MM.1S (cell line): ENCODE results near the gene CCDC28B.
"Not testable (repeated sequence)": the region's sequence is repeated elsewhere in the genome, so short reads cannot be mapped to it uniquely, and the experiment has no call there.

Experiments
- DNase-seq: peaks from one replicate; pipeline ENCODE4 v3.0.0-alpha.2; 2015
- H2AFZ ChIP-seq: fragments of 300-600 bp; sonication (generic); 2 replicates; pipeline ENCODE4 v1.6.0; 2016; ENCODE audit warnings: antibody characterized with exemption, low read length
- H3F3A ChIP-seq: fragments of 300-600 bp; sonication (generic); 2 replicates; pipeline ENCODE4 v1.6.1; 2016; ENCODE audit warnings: mild to moderate bottlenecking, antibody characterized with exemption, low read length, moderate library complexity, mixed read lengths; ENCODE audit not compliant: insufficient read depth
- H3K27ac ChIP-seq: fragments of 300-600 bp; sonication (generic); 2 replicates; pipeline ENCODE4 v1.5.1; 2016; ENCODE audit warnings: mild to moderate bottlenecking, low read length
- H3K27me3 ChIP-seq: fragments of 300-600 bp; sonication (generic); replicated peaks from 2 replicates; pipeline ENCODE4 v1.6.0; 2016; ENCODE audit warnings: low read length; ENCODE audit not compliant: insufficient read depth
- H3K36me3 ChIP-seq: fragments of 300-600 bp; sonication (generic); replicated peaks from 2 replicates; pipeline ENCODE4 v1.6.1; 2016; ENCODE audit warnings: mild to moderate bottlenecking, low read length, mixed read lengths; ENCODE audit not compliant: insufficient read depth
- H3K4me1 ChIP-seq: fragments of 300-600 bp; sonication (generic); 2 replicates; pipeline ENCODE4 v1.6.1; 2016; ENCODE audit warnings: low read length, mixed read lengths
- H3K4me2 ChIP-seq: fragments of 300-600 bp; sonication (generic); 2 replicates; pipeline ENCODE4 v1.6.0; 2016; ENCODE audit warnings: low read depth, low read length
- H3K4me3 ChIP-seq: fragments of 300-600 bp; sonication (generic); 2 replicates; pipeline ENCODE4 v1.5.1; 2016; ENCODE audit warnings: low read length, mixed read lengths
- H3K79me2 ChIP-seq: fragments of 300-600 bp; sonication (generic); 2 replicates; pipeline ENCODE4 v1.6.1; 2016; ENCODE audit warnings: mixed run types, low read length, mixed read lengths
- H3K9ac ChIP-seq: fragments of 300-600 bp; sonication (generic); 2 replicates; pipeline ENCODE4 v1.6.1; 2016; ENCODE audit warnings: low read length, mixed read lengths
- H3K9me2 ChIP-seq: fragments of 300-600 bp; sonication (generic); replicated peaks from 2 replicates; pipeline ENCODE4 v1.6.1; 2016; ENCODE audit warnings: mild to moderate bottlenecking, low read length, mixed read lengths; ENCODE audit not compliant: insufficient read depth
- H3K9me3 ChIP-seq: fragments of 300-600 bp; sonication (generic); replicated peaks from 2 replicates; pipeline ENCODE4 v1.6.1; 2016; ENCODE audit warnings: mild to moderate bottlenecking, low read length, mixed read lengths; ENCODE audit not compliant: insufficient read depth
- H4K20me1 ChIP-seq: fragments of 300-600 bp; sonication (generic); 2 replicates; pipeline ENCODE4 v1.6.1; 2016; ENCODE audit warnings: mild to moderate bottlenecking, low read length, moderate library complexity, mixed read lengths; ENCODE audit not compliant: insufficient read depth
- CTCF ChIP-seq: fragments of 300-600 bp; sonication (generic); IDR thresholded peaks from 2 replicates; pipeline ENCODE4 v1.5.1; 2016; ENCODE audit warnings: antibody characterized with exemption, low read length, mixed read lengths
- EZH2 ChIP-seq: fragments of 300-600 bp; sonication (generic); optimal IDR thresholded peaks from 2 replicates; pipeline ENCODE3; 2017; ENCODE audit warnings: low read depth, mild to moderate bottlenecking, antibody characterized with exemption, low read length, mixed read lengths
- EZH2phosphoT487 ChIP-seq: fragments of 300-600 bp; sonication (generic); IDR thresholded peaks from 2 replicates; pipeline ENCODE4 v1.6.1; 2018; ENCODE audit warnings: antibody characterized with exemption, low read length

CCDC28B gene

GRCh38 chr1:32159189-32159588 lies 41.2 kb upstream of the CCDC28B start:
- H3K9me3 ChIP-seq = no peaks in the 10 kb centered on the region
- H3K9ac ChIP-seq = no peak overlapping the region
- DNase-seq = no peak
- no peaks in the 10 kb centered on the region for H3K9me2 ChIP-seq
- no peak overlapping the region for H2AFZ ChIP-seq
- TF ChIP-seq EZH2 (no peak), CTCF (no peak), EZH2phosphoT487 (no peak)
- H3K27ac ChIP-seq = no peak overlapping the region
- no peak overlapping the region for H3K4me3 ChIP-seq
- 0 out of 2 replicates have a peak, but pooled peaks cover 6% of the 10 kb centered on the region for H3K4me1 ChIP-seq
- peaks cover 6% of the 10 kb centered on the region; the same call in 1 of the 2 replicates for H3K36me3 ChIP-seq
- H3K79me2 ChIP-seq = peaks cover 6% of the 10 kb centered on the region; the same call in 1 of the 2 replicates
- no peaks in the 10 kb centered on the region for H3K27me3 ChIP-seq
- no peaks in the 10 kb centered on the region for H4K20me1 ChIP-seq
- no peak overlapping the region for H3K4me2 ChIP-seq
- H3F3A ChIP-seq = no peaks in the 10 kb centered on the region

- H3K9ac ChIP-seq = no peak overlapping the region
- no peaks in the 10 kb centered on the region for H3K27me3 ChIP-seq
- no peaks in the 10 kb centered on the region for H3F3A ChIP-seq
- H2AFZ ChIP-seq = no peak overlapping the region
- H3K36me3 ChIP-seq = no peaks in the 10 kb centered on the region; the same call in 1 of the 2 replicates
- H3K79me2 ChIP-seq = no peaks in the 10 kb centered on the region
- no peaks in the 10 kb centered on the region for H3K9me2 ChIP-seq
- no peak overlapping the region for H3K4me3 ChIP-seq
- no peak overlapping the region for H3K4me2 ChIP-seq
- TF ChIP-seq EZH2phosphoT487 (no peak), CTCF (no peak), EZH2 (no peak)
- H3K4me1 ChIP-seq = 0 out of 2 replicates have a peak, but pooled peaks cover 6% of the 10 kb centered on the region
- H4K20me1 ChIP-seq = no peaks in the 10 kb centered on the region
- H3K9me3 ChIP-seq = no peaks in the 10 kb centered on the region
- no peak overlapping the region for H3K27ac ChIP-seq
- no peak for DNase-seq
Measured at GRCh38 chr1:32163405-32163804, 37.0 kb upstream of the CCDC28B start.

GRCh38 chr1:32165633-32166032 lies 34.8 kb upstream of the CCDC28B start:
- not testable (repeated sequence) for H3K9me3 ChIP-seq, H3K9me2 ChIP-seq, H4K20me1 ChIP-seq, H3K4me3 ChIP-seq, H3K36me3 ChIP-seq, H2AFZ ChIP-seq, H3F3A ChIP-seq, DNase-seq, H3K9ac ChIP-seq, H3K4me1 ChIP-seq, H3K79me2 ChIP-seq, H3K27ac ChIP-seq, H3K4me2 ChIP-seq, H3K27me3 ChIP-seq

- no peak overlapping the region for H3K9ac ChIP-seq
- no peaks in the 10 kb centered on the region for H3K9me3 ChIP-seq
- no peaks in the 10 kb centered on the region for H3K9me2 ChIP-seq
- no peaks in the 10 kb centered on the region for H3F3A ChIP-seq
- H3K27me3 ChIP-seq = no peaks in the 10 kb centered on the region
- no peak for DNase-seq
- TF ChIP-seq CTCF = no peak
- no peak for TF ChIP-seq EZH2
- TF ChIP-seq EZH2phosphoT487 = no peak
- no peak overlapping the region for H3K4me3 ChIP-seq
- no peak overlapping the region for H2AFZ ChIP-seq
- no peaks in the 10 kb centered on the region; the same call in 1 of the 2 replicates for H3K36me3 ChIP-seq
- H4K20me1 ChIP-seq = no peaks in the 10 kb centered on the region
- no peaks in the 10 kb centered on the region for H3K79me2 ChIP-seq
- H3K4me2 ChIP-seq = no peak overlapping the region
- H3K4me1 ChIP-seq = no peaks in the 10 kb centered on the region
- H3K27ac ChIP-seq = no peak overlapping the region
Measured at GRCh38 chr1:32170991-32171390, 29.4 kb upstream of the CCDC28B start.
